ENCODE data around the gene GRK4.
"Not testable (repeated sequence)": the region's sequence is repeated elsewhere in the genome, so short reads cannot be mapped to it uniquely, and the experiment has no call there.

DNA sequence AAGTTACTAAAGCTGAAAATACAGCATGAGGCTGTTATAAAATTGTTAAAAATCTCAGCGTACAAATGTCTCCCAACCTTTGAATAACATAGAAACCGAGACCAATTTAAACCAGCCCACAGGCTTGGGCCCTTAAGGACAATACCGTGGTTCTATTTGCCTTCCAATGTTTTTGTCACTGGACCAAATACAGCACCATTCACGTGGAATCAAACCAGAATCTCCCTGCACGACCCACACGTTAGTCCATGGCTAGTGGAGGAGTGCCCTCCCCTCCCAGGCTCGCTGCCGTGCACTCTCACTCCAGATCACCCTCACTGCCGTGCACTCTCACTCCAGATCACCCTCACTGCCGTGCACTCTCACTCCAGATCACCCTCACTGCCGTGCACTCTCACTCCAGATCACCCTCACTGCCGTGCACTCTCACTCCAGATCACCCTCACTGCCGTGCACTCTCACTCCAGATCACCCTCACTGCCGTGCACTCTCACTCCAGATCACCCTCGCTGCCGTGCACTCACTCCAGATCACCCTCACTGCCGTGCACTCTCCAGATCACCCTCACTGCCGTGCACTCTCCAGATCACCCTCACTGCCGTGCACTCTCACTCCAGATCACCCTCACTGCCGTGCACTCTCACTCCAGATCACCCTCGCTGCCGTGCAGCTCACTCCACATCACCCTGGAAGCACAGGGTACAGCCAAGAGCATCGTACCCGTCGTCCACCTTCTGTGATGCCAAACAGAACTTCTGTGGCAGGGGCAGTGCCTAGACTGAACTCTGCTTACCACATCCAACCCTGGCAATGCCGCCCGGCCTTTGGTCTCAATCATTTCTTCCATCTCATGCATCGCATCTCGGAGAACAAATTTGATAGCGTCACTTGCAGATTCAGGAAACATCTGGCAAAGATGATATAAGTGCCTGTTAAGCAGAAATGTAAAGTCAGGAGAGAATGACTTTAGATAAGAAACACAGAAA is 17.5 kb upstream of the GRK4 start:
- TF ChIP-seq, protein P1, sequence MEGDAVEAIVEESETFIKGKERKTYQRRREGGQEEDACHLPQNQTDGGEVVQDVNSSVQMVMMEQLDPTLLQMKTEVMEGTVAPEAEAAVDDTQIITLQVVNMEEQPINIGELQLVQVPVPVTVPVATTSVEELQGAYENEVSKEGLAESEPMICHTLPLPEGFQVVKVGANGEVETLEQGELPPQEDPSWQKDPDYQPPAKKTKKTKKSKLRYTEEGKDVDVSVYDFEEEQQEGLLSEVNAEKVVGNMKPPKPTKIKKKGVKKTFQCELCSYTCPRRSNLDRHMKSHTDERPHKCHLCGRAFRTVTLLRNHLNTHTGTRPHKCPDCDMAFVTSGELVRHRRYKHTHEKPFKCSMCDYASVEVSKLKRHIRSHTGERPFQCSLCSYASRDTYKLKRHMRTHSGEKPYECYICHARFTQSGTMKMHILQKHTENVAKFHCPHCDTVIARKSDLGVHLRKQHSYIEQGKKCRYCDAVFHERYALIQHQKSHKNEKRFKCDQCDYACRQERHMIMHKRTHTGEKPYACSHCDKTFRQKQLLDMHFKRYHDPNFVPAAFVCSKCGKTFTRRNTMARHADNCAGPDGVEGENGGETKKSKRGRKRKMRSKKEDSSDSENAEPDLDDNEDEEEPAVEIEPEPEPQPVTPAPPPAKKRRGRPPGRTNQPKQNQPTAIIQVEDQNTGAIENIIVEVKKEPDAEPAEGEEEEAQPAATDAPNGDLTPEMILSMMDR (IDR thresholded peaks at IDR 0.05; ENCODE audit: insufficient read depth, low read depth, low read length) = not testable (repeated sequence)
- TF ChIP-seq EZH2 (IDR thresholded peaks at IDR 0.05; ENCODE audit: insufficient read depth, low read length) = not testable (repeated sequence)
